C4-2B (cell line): ENCODE data around the gene BAK1.

Experiments
- ZFX ChIP-seq: fragments of 450-650 bp; IDR thresholded peaks from 2 replicates; pipeline ENCODE4 v1.6.1; 2017
- TF ChIP-seq, protein P1 (sequence below): fragments of 450-650 bp; conservative IDR thresholded peaks from 2 replicates; pipeline ENCODE4 v1.5.1; 2017; ENCODE audit warnings: mild to moderate bottlenecking

DNA sequence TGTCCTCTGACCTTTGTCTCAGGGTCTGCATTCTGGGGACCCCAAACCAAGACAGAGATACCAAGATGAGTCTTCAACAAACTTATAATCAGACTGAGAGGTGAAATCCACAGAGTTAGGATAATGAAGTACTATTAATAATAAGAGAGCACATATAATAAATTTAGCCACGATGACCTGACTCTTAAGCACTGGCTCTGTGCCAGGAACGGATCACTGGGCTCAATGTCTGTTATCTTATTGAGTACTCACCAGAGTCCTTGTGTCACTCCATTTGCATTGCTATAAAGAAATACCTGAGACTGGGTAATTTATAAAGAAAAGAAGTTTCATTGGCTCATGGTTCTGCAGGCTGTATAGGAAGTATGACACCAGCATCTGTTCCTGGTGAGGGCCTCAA is 22.1 kb upstream of the BAK1 start:
- TF ChIP-seq, protein P1, sequence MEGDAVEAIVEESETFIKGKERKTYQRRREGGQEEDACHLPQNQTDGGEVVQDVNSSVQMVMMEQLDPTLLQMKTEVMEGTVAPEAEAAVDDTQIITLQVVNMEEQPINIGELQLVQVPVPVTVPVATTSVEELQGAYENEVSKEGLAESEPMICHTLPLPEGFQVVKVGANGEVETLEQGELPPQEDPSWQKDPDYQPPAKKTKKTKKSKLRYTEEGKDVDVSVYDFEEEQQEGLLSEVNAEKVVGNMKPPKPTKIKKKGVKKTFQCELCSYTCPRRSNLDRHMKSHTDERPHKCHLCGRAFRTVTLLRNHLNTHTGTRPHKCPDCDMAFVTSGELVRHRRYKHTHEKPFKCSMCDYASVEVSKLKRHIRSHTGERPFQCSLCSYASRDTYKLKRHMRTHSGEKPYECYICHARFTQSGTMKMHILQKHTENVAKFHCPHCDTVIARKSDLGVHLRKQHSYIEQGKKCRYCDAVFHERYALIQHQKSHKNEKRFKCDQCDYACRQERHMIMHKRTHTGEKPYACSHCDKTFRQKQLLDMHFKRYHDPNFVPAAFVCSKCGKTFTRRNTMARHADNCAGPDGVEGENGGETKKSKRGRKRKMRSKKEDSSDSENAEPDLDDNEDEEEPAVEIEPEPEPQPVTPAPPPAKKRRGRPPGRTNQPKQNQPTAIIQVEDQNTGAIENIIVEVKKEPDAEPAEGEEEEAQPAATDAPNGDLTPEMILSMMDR: no peak
- TF ChIP-seq ZFX: no peak
